Activated naive CD4-positive, alpha-beta T cell (primary cell): ENCODE results near the gene TADA2A.
"Not testable (repeated sequence)": the region's sequence is repeated elsewhere in the genome, so short reads cannot be mapped to it uniquely, and the experiment has no call there.

ENCODE experiments used
- DNase-seq, 4 experiments: peaks; one replicate each; lab custom pipeline; 2025; lab: John Stamatoyannopoulos, UW

TADA2A gene

GRCh38 chr17:37400505-37400904 is 6.2 kb upstream of the TADA2A start:
- no peak for DNase-seq

GRCh38 chr17:37405522-37405921 is 1.2 kb upstream of the TADA2A start:
- DNase-seq: not testable (repeated sequence)

GRCh38 chr17:37405955-37406634 is 591 bp upstream of the TADA2A start:
- no peak for DNase-seq

GRCh38 chr17:37408145-37408479 is 1.4 kb downstream of the TADA2A start:
- not testable (repeated sequence) for DNase-seq

- no peak for DNase-seq
These were observed 3.7 kb downstream of the TADA2A start for GRCh38 chr17:37410357-37410756.

DNA sequence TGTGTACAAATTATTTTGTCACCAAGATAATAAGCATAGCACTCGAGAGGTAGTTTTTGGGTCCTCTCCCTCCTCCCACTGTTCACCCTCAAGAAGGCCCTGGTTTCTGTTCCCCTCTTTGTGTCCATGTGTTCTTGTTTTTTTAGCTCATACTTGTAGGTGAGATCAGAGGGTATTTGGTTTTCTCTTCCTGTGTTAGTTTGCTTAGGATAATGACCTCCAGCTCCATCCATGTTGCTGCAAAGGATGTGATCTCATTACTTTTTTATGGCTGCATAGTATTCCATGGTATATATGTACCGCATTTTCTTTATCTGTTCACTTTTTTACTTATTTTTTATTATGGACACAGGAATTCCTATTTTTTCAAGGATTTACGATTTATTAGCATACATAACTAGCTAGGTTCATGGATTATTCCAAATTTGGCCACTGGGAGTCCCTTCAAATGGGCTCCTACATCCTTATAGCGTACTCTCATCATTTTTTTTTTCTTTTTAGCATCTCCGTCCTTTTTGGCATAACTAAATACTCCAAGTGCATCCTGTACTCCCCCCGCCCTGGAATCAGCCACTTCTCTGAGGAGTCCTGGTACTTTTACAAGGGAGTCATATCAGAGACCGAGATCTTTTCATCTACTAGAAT is 7.3 kb downstream of the TADA2A start:
- DNase-seq: no peak

- DNase-seq: no peak
These were observed 11.2 kb downstream of the TADA2A start for GRCh38 chr17:37417852-37418251.

GRCh38 chr17:37422971-37423625 is 16.4 kb downstream of the TADA2A start:
- no peak for DNase-seq

GRCh38 chr17:37425268-37425667 is 18.6 kb downstream of the TADA2A start:
- no peak for DNase-seq

DNA sequence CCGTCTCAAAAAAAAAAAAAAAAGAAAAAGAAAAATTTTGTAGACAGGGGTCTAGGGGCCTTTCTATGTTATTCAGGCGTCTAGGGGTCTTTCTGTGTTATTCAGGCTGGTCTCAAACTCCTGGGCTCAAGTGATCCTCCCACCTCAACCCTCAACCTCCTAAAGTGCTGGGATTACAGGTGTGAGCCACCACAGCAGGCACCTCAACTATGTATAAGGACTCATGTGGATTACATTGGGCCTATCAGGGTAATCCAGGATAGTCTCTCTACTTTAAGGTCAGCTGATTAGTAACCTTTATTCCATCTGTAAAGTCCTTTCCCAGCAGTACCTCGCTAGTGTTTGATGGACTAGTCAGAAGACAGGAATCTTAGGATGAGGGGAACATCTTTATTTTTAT is 22.4 kb downstream of the TADA2A start:
- DNase-seq: no peak

DNA sequence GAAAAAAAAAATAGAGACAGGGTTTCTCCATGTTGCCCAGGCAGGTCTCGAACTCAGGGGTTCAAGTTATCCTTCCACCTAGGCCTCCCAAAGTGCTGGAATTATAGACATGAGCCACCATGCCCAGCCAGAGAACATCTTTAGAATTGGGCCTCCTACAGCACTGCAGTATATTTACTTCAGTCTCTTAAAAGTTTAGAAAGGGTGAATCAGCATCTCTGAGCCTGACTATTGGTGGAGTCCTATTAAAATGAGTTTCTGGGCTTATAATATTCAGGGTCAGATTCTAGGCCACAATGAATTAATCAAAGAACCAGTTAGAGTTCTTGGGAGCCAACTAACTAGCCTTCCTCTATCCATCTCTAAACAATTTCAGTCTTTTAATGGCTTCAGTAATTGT is 22.8 kb downstream of the TADA2A start:
- DNase-seq: no peak

DNA sequence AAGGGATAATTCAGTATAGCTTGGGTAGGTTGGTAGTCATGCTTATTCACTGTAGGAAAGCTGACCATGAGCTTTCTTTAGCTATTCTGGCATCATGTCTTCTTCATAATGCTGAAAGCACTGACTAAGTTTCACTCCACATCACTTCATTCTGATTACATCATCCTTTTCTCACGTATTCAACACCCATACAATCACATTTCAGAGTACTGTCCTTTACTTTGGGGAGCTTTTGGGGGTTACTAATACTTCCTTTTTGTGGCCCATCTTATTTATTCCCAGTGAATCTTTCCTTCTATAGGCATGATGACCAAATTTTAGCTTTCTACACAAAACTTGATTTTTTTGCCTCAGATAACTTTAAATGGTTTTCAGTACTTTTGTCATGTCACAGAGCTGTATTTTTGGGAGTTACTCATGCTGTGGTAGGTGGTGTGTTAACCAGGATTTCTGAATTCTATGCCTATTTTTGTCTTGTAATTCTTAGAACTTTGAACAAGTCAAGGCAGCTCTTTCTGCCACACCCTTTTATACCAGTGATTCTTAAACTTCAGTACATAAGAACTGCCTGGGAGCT is 23.5 kb downstream of the TADA2A start:
- no peak for DNase-seq

- DNase-seq: no peak
These were observed 26.0 kb downstream of the TADA2A start for GRCh38 chr17:37432671-37433070.

DNA sequence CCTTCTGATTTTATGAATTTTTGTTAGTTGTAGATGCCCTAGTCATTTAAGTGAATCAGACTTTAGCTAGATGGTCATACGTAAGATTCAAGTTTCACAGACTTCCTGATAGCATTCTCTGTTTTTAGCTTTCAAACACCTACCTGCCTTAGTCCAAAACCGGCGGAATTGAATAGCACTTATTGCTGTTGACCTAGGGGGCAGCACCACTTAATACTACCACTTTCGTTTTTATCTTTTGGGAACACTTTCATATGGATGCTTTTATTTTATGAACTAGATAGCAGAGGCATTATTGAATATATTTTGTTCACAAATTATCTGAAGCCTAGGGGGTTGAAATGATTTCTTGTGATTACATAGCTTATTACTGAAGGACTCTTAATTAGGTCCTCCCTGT is 31.5 kb downstream of the TADA2A start:
- DNase-seq: no peak

DNA sequence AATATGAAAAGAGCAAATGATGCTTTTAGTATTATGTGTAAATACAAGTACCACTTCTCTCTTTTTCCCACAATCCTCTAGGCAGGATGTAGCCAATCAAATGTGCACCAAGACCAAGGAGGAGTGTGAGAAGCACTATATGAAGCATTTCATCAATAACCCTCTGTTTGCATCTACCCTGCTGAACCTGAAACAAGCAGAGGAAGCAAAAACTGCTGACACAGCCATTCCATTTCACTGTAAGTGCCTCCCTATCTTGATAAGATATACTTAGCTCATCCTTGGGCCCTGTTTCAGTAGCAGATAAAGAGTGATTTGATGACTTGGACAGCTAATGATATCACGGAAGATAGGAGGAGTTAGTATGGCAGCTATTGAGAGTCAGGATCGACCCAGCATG is 33.7 kb downstream of the TADA2A start:
- no peak for DNase-seq

DNA sequence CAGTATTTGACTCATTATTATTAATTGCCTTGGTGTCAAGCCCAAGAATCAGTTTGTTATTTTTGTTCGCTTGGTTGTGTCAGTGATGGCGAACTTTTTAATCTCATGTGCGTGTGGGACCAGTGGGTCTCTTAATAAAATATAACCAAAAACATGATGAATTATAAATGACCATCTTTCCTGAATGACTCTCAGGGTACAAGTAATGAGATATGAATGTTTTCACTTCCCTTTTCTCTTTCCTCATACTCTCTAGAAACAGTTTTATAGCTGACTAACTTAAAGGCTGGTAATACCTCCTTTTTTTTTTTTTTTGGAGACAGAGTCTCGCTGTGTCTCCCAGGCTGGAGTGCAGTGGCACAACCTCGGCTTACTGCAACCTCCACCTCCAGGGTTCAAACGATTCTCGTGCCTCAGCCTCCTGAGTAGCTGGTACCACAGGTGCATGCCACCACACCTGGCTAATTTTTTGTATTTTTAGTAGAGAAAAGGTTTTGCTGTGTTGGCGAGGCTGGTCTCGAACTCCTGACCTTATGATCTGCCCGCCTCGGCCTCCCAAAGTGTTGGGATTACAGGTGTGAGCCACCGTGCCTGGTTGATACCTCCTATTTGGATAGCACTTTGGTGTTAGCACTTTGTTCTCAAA is 34.8 kb downstream of the TADA2A start:
- not testable (repeated sequence) for DNase-seq

DNA sequence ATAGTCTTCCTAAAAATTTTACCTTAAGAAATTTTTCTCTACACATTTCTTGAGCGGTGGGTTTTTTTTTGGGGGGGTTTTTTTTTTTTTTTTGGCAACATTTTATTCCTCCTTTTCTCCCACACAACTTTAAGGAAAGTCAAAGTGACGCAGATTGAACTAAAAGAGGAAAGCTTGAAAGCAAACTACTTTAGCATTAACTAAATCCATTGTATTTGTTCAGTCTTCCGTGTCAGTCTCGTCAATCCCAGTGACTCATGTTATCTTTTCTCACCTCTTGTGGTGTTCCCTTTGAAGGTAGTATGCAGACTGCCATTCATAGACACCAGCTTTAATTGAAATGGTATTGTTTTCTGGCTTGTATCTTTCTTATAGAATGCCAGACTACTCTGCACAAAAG is 39.3 kb downstream of the TADA2A start:
- DNase-seq: no peak

- DNase-seq: no peak
These were observed 41.0 kb downstream of the TADA2A start for GRCh38 chr17:37447641-37448040.

DNA sequence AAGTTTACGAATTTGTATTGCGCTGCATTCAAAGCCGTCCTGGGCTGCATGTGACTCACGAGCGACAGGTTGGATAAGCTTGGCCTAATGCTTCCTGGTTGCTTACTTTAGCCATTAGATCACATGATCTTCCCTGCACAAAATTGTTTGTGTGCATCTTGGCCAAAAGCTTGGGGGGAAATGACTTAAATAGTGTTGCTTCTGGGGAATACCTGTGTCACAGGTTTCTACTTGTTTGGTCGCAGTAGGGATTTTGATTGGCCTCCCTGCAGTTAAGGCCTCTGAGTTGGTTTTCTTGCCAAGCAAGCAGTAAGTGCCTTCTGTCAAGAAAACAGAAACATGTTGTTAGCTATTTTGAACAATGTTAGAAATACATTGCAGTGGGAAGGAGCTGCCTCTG is 43.4 kb downstream of the TADA2A start:
- no peak for DNase-seq

- DNase-seq: not testable (repeated sequence)
These were observed 51.1 kb downstream of the TADA2A start for GRCh38 chr17:37457801-37458200.

- no peak for DNase-seq
These were observed 52.1 kb downstream of the TADA2A start for GRCh38 chr17:37458805-37459204.

DNA sequence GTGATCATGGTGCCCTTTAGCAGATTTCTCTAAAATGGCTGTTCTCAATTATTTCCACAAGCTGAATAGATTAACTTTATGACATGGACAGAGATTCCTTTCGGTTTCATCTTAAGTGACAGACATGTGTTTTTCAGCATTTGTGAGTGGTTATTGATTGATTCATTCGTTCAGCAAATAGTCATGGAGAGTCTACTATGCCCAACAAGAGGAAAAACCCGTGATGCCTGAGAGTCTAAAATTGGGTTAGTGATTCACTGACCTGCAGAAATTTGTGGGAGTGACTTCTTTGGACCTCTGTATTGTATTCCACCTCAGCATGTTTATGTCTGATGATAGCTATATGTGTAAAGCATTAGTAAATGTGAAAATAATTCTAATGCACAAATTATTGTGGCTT is 55.0 kb downstream of the TADA2A start:
- DNase-seq: no peak

- DNase-seq: no peak
These were observed 55.8 kb downstream of the TADA2A start for GRCh38 chr17:37462492-37462891.
